BLaER1 treated with 17β-estradiol and CSF1 and Interleukin-3, amounts not matched to agents 10 nM and 100 nM (cell line): Measurements from ENCODE around the gene PMVK.

Experiments used
- H3K27ac ChIP-seq, 11 experiments: shearing (Covaris generic); formaldehyde crosslinking; 2 replicates each; pipeline ENCODE4 v1.8.1; 2022
- H3K27me3 ChIP-seq, 11 experiments: shearing (Covaris generic); formaldehyde crosslinking; 2 replicates each; pipeline ENCODE4 v1.8.1; 2022
- H3K36me3 ChIP-seq, 11 experiments: shearing (Covaris generic); formaldehyde crosslinking; 2 replicates each; pipeline ENCODE4 v1.8.1; 2022
- H3K4me1 ChIP-seq, 10 experiments: shearing (Covaris generic); formaldehyde crosslinking; 2 replicates each; pipeline ENCODE4 v1.8.1; 2022
- H3K4me2 ChIP-seq, 11 experiments: shearing (Covaris generic); formaldehyde crosslinking; 2 replicates each; pipeline ENCODE4 v1.8.1; 2022
- H3K4me3 ChIP-seq, 10 experiments: shearing (Covaris generic); formaldehyde crosslinking; 2 replicates each; pipeline ENCODE4 v1.8.1; 2022
- H3K9ac ChIP-seq, 11 experiments: shearing (Covaris generic); formaldehyde crosslinking; 2 replicates each; pipeline ENCODE4 v1.8.1; 2022
- H3K9me3 ChIP-seq, 11 experiments: shearing (Covaris generic); formaldehyde crosslinking; replicated peaks in 1 of 11; 2 replicates each; pipeline ENCODE4 v1.8.1; 2022
- H4K20me1 ChIP-seq, 11 experiments: shearing (Covaris generic); formaldehyde crosslinking; 2 replicates each; pipeline ENCODE4 v1.8.1; 2022
- Cebpa-rat ChIP-seq, 11 experiments: shearing (Covaris generic); IDR thresholded peaks; 2 replicates each; pipeline ENCODE4 v1.8.1; 2022

Gene PMVK

GRCh38 chr1:154969860-154970452, 33.4 kb upstream of the PMVK start:
- TF ChIP-seq Cebpa-rat (IDR thresholded peaks at IDR 0.05): no peak
- Histone ChIP-seq H3K9ac (peak overlapping the region; percentile 65 to 99 (median 79)), H3K27me3 (no peaks in the 10 kb centered on the region), H3K4me1 (peaks cover 45 to 84% (median 65%) of the 10 kb centered on the region in 10 experiments), H3K4me2 (peak overlapping the region; percentile 89 to 100 (median 98)), H4K20me1 (peaks cover 26 to 80% (median 39%) of the 10 kb centered on the region in 11 experiments; a peak in 19 of 22 replicates), H3K36me3 (peaks cover 40 to 49% (median 46%) of the 10 kb centered on the region in 11 experiments), H3K9me3 (no peaks in the 10 kb centered on the region), H3K4me3 (peak overlapping the region; percentile 38 to 76 (median 59)), H3K27ac (peak overlapping the region; percentile 49 to 90 (median 78); a peak in 21 of 22 replicates)

GRCh38 chr1:154969246-154969645, 32.7 kb upstream of the PMVK start:
- Histone ChIP-seq H3K9me3 (no peaks in the 10 kb centered on the region), H4K20me1 (peaks cover 26 to 82% (median 41%) of the 10 kb centered on the region in 11 experiments; a peak in 19 of 22 replicates), H3K4me3 (peak overlapping the region in 9 of 10 experiments; percentile 43 to 76 (median 59); a peak in 18 of 20 replicates), H3K9ac (peak overlapping the region; percentile 65 to 99 (median 79)), H3K4me2 (peak overlapping the region; percentile 89 to 100 (median 98)), H3K27me3 (no peaks in the 10 kb centered on the region), H3K27ac (peak overlapping the region in 10 of 11 experiments; percentile 49 to 90 (median 78); a peak in 18 of 22 replicates), H3K4me1 (peaks cover 46 to 91% (median 70%) of the 10 kb centered on the region in 10 experiments), H3K36me3 (peaks cover 48 to 56% (median 53%) of the 10 kb centered on the region in 11 experiments)
- TF ChIP-seq Cebpa-rat (IDR thresholded peaks at IDR 0.05): no peak

DNA sequence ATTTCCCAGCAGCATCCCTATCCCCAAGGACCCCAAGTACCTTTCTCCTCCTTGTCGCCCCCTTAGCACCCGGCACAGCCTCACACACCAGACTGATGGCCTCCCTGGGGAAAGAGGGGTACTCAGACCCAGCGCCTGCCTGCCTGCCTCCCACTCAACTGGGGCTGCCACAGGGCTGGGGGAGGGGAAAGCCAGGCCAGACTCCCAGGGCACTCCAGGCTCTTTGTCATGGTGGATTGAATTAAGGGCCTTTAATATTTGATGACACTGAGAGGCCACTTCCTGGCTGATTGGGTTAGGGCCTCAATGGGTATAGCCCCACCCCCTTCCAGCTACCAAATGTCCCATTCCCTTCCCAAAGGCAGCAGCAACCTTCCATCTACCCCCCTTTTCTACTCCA, 32.2 kb upstream of the PMVK start:
- H3K4me2 ChIP-seq: peak overlapping the region; percentile 89 to 100 (median 98)
- no peaks in the 10 kb centered on the region for H3K9me3 ChIP-seq
- H3K4me3 ChIP-seq: peak overlapping the region in 7 of 10 experiments; percentile 43 to 76 (median 62); a peak in 13 of 20 replicates
- H3K27ac ChIP-seq: peak overlapping the region in 10 of 11 experiments; percentile 49 to 90 (median 78); a peak in 17 of 22 replicates
- peak overlapping the region; percentile 65 to 99 (median 79) for H3K9ac ChIP-seq
- peaks cover 26 to 82% (median 44%) of the 10 kb centered on the region in 11 experiments; a peak in 19 of 22 replicates for H4K20me1 ChIP-seq
- H3K36me3 ChIP-seq: peaks cover 53 to 61% (median 58%) of the 10 kb centered on the region in 11 experiments
- H3K4me1 ChIP-seq: peaks cover 51 to 96% (median 74%) of the 10 kb centered on the region in 10 experiments
- no peaks in the 10 kb centered on the region for H3K27me3 ChIP-seq
- no peak for TF ChIP-seq Cebpa-rat (IDR thresholded peaks at IDR 0.05)

- Histone ChIP-seq H3K9me3 (no peaks in the 10 kb centered on the region), H3K36me3 (peaks cover 60 to 74% (median 68%) of the 10 kb centered on the region in 11 experiments), H3K27ac (peak overlapping the region in 2 of 11 experiments; percentile 10 to 18; a peak in 4 of 22 replicates), H3K27me3 (no peaks in the 10 kb centered on the region), H3K4me3 (peak overlapping the region in 1 of 10 experiments; percentile 76; a peak in 1 of 20 replicates), H3K9ac (peak overlapping the region; percentile 6 to 99 (median 79); a peak in 12 of 22 replicates), H4K20me1 (peaks cover 20 to 74% (median 37%) of the 10 kb centered on the region in 11 experiments; a peak in 19 of 22 replicates), H3K4me2 (peak overlapping the region in 6 of 11 experiments; percentile 17 to 100 (median 74); a peak in 12 of 22 replicates), H3K4me1 (peaks cover 56 to 100% (median 77%) of the 10 kb centered on the region in 10 experiments)
- TF ChIP-seq Cebpa-rat (IDR thresholded peaks at IDR 0.05): no peak
Observed at GRCh38 chr1:154967331-154967950, 30.9 kb upstream of the PMVK start.

DNA sequence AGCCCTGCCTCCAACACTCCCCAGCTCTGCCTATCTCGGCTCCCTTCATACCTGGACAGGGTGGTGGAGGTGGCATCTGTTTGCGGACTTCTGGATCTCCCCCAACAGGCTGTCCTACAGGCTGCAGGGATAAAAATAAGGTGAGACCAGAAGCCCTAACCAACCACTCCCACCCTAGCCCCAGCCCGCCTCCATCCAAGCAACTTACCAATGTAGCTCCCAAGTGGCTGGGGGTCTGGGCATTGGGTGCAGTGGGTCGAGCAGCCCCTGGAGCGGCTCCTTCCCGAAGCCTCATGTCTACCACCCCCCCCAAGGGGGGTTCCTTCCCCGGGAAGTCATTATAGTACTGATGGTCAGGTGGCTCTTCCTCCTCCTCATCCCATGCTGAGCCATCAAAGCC, 29.6 kb upstream of the PMVK start:
- peaks cover 10 to 72% (median 34%) of the 10 kb centered on the region in 11 experiments; a peak in 18 of 22 replicates for H4K20me1 ChIP-seq
- peaks cover 60 to 75% (median 68%) of the 10 kb centered on the region in 11 experiments for H3K36me3 ChIP-seq
- no peaks in the 10 kb centered on the region for H3K9me3 ChIP-seq
- H3K27me3 ChIP-seq: no peaks in the 10 kb centered on the region
- H3K27ac ChIP-seq: no peak overlapping the region
- H3K4me1 ChIP-seq: peaks cover 45 to 91% (median 66%) of the 10 kb centered on the region in 10 experiments
- H3K9ac ChIP-seq: peak overlapping the region in 2 of 11 experiments; percentile 6 to 40; a peak in 2 of 22 replicates
- H3K4me3 ChIP-seq: no peak overlapping the region
- no peak for TF ChIP-seq Cebpa-rat (IDR thresholded peaks at IDR 0.05)
- H3K4me2 ChIP-seq: 0 out of 22 replicates have a peak overlapping the region, but pooled peaks of 1 of the 11 experiments have one; percentile 17

DNA sequence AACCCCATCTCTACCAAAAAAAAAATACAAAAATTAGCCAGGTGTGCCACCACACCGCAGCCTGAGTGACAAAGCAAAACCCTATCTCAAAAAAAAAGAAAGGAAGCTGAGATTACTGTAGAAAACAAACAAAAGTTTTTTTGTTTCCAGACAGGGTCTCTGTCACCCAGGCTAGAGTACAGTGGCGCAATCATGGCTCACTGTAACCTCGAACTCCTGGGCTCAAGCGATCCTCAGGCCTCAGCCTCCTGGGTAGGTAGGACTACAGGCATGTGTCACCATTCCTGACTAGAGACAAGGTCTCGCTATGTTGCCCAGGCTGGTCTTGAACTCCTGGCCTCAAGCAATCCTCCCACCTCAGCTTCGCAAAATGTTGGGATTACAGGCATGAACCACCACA, 27.8 kb upstream of the PMVK start:
- Histone ChIP-seq H3K9ac (peak overlapping the region in 8 of 11 experiments; percentile 14 to 99 (median 96); a peak in 6 of 22 replicates), H3K9me3 (no peaks in the 10 kb centered on the region), H3K4me3 (no peak overlapping the region), H3K4me1 (peaks cover 44 to 88% (median 64%) of the 10 kb centered on the region in 10 experiments), H4K20me1 (peaks cover 0 to 61% (median 28%) of the 10 kb centered on the region in 11 experiments; a peak in 16 of 22 replicates), H3K27ac (peak overlapping the region in 1 of 11 experiments; percentile 42; a peak in 1 of 22 replicates), H3K27me3 (no peaks in the 10 kb centered on the region), H3K36me3 (peaks cover 64 to 75% (median 70%) of the 10 kb centered on the region in 11 experiments), H3K4me2 (peak overlapping the region in 8 of 11 experiments; percentile 89 to 99 (median 92); a peak in 9 of 22 replicates)
- TF ChIP-seq Cebpa-rat (IDR thresholded peaks at IDR 0.05): peak in 1 of 11 experiments; percentile 29; a peak in 1 of 22 replicates

GRCh38 chr1:154963643-154964042, 27.1 kb upstream of the PMVK start:
- no peaks in the 10 kb centered on the region for H3K27me3 ChIP-seq
- H3K9ac ChIP-seq: peak overlapping the region in 10 of 11 experiments; percentile 31 to 99 (median 96); a peak in 16 of 22 replicates
- peak overlapping the region in 2 of 10 experiments; percentile 80 to 84; a peak in 2 of 20 replicates for H3K4me3 ChIP-seq
- H3K9me3 ChIP-seq: no peaks in the 10 kb centered on the region
- peaks cover 0 to 54% (median 25%) of the 10 kb centered on the region in 11 experiments; a peak in 15 of 22 replicates for H4K20me1 ChIP-seq
- H3K4me1 ChIP-seq: peaks cover 44 to 88% (median 63%) of the 10 kb centered on the region in 10 experiments
- H3K4me2 ChIP-seq: peak overlapping the region; percentile 87 to 99 (median 92)
- TF ChIP-seq Cebpa-rat (IDR thresholded peaks at IDR 0.05): no peak
- peaks cover 68 to 75% (median 70%) of the 10 kb centered on the region in 11 experiments for H3K36me3 ChIP-seq
- peak overlapping the region in 1 of 11 experiments; percentile 42; a peak in 1 of 22 replicates for H3K27ac ChIP-seq

DNA sequence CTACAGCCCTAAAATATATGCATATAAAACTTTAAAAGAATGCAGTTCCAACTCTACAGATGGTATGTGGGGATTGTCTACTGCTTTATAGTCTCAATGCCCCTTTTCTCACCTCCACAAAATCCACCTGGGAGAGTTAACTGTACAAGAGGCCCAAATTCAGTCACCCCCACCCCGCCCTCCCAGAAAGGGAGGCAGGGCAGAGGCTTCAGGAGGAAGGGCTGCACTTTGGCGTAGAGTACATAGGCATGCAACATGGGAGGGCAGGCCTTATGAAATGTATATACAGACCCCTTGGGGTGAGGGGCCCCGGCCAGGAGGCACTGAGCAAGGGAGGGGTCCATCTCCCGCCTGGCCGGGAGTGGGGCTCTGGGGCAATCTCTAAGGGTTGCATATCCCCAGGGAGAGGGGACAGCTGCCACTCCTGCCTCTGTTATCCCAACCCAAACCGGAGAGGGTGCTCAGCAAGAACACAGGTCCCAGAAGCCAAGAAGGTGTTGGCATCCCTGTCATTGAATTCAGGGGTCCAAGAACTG, 26.3 kb upstream of the PMVK start:
- H3K27ac ChIP-seq: peak overlapping the region in 7 of 11 experiments; percentile 93 to 99 (median 99); a peak in 12 of 22 replicates

More for the DNA sequence above, 26.3 kb upstream of the PMVK start:
- Histone ChIP-seq H4K20me1 (peaks cover 0 to 47% (median 23%) of the 10 kb centered on the region in 11 experiments; a peak in 15 of 22 replicates), H3K9ac (peak overlapping the region; percentile 92 to 99 (median 97)), H3K9me3 (no peaks in the 10 kb centered on the region), H3K4me2 (peak overlapping the region; percentile 87 to 99 (median 92)), H3K4me3 (peak overlapping the region; percentile 72 to 90 (median 80); a peak in 19 of 20 replicates), H3K4me1 (peaks cover 51 to 88% (median 60%) of the 10 kb centered on the region in 10 experiments), H3K27me3 (no peaks in the 10 kb centered on the region), H3K36me3 (peaks cover 65 to 75% (median 70%) of the 10 kb centered on the region in 11 experiments)
- no peak for TF ChIP-seq Cebpa-rat (IDR thresholded peaks at IDR 0.05)
